Activated CD8-positive, alpha-beta T cell treated with anti-CD3 and anti-CD28 coated beads for 36 hours (primary cell): ENCODE data around the gene PITX2. TPM values are rescaled to one million over a fixed set of nuclear protein-coding genes. Genes with fewer than 3 reads are reported as not detected.
"Not testable (repeated sequence)": the region's sequence is repeated elsewhere in the genome, so short reads cannot be mapped to it uniquely, and the experiment has no call there.

Source experiments
- ATAC-seq: fragments of 200-7000 bp; cut with Tn5 transposase; one replicate; pipeline ENCODE4 v1.10.0; 2021; ENCODE audit warnings: mild to moderate bottlenecking, moderate library complexity
- CTCF ChIA-PET: fragments of 350-600 bp; sonication (Branson Sonifier 250); formaldehyde crosslinking; loops from one replicate; lab custom pipeline; 2021; ENCODE audit warnings: antibody characterized with exemption; lab: Charles Lee
- POLR2A ChIA-PET: fragments of 350-600 bp; sonication (Branson Sonifier 250); formaldehyde crosslinking; loops from one replicate; lab custom pipeline; 2021; ENCODE audit warnings: antibody characterized with exemption; lab: Charles Lee
- DNase-seq: peaks from one replicate; pipeline ENCODE4 v3.0.0-alpha.2; 2020
- H3K27ac Mint-ChIP-seq: one replicate; pipeline ENCODE4 v1.8.0; 2021; ENCODE audit warnings: mild to moderate bottlenecking, mixed read lengths
- H3K27me3 Mint-ChIP-seq: one replicate; pipeline ENCODE4 v1.8.0; 2021; ENCODE audit warnings: mixed read lengths
- H3K36me3 Mint-ChIP-seq: one replicate; pipeline ENCODE4 v1.8.0; 2021; ENCODE audit warnings: low read depth, mixed read lengths
- H3K4me1 Mint-ChIP-seq: one replicate; pipeline ENCODE4 v1.8.0; 2021; ENCODE audit warnings: low read depth, mixed read lengths
- H3K4me3 Mint-ChIP-seq: one replicate; pipeline ENCODE4 v1.8.0; 2021; ENCODE audit warnings: mild to moderate bottlenecking, moderate library complexity, mixed read lengths
- H3K9me3 Mint-ChIP-seq: one replicate; pipeline ENCODE4 v1.8.0; 2021; ENCODE audit warnings: mixed read lengths
- intact Hi-C: fragments of 100-400 bp; cut with micrococcal nuclease; formaldehyde crosslinking; loops from one replicate; pipeline ENCODE4 v1.10.0; 2022
- total RNA-seq, 2 experiments: library from RNA; stranded (reverse); gene quantifications; one replicate each; pipeline ENCODE4 v1.2.3, GENCODE V29; 2021
- TF ChIP-seq, protein P1 (sequence below): fragments of 200-600 bp; IDR thresholded peaks from one replicate; pipeline ENCODE4 v1.8.0; 2022; ENCODE audit warnings: antibody characterized with exemption, mild to moderate bottlenecking

Gene PITX2
- total RNA-seq, 2 experiments from 2014 or later: not detected

DNA sequence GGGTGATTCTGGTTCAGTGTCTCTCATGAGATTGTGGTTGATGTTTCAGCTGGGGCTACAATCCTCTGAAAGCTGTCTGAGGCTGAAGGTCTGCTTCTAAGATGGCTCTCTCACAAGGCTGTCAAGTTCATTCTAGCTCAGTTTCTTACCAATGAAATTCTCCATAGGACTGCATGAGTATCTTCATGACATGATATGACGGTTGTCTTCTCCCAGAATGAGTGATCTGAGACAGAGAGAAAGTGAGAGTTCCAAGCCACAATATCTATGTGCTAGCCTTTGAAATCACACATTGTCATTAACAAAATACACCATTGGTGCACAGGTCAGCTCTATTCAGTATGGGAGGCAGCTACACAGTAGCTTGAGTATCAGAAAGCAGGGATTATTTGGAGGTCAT lies 27.3 kb downstream of the PITX2 start:
- H3K27me3 Mint-ChIP-seq: peaks cover 9% of the 10 kb centered on the region
- CTCF ChIA-PET: interaction anchor here (1.4 kb wide), 1 partner anchor 78 kb away, joined by 3 read pairs; no protein-coding TSS in a partner anchor

DNA sequence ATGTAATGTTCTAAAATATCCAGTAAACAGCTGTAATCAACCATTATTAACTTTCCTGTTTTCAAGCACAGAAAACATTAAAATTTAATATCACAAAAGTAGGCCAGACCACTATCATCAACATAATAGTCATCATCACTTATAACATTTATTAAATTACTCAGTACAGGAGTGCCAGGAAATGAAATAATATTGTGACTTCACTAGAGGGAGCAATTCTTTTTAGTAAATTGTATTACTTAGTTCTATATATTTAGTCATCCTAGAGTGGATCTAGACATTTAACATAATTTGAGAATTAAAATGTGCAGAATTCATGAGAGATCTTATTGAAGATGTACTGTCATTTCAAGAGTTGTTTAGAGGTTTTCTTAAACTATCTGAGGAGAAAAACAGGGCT lies 33.6 kb downstream of the PITX2 start:
- Mint-ChIP-seq H3K4me1 (no peaks in the 10 kb centered on the region), H3K36me3 (no peaks in the 10 kb centered on the region), H3K4me3 (no peak overlapping the region), H3K9me3 (peaks cover 2% of the 10 kb centered on the region), H3K27ac (no peak overlapping the region), H3K27me3 (peaks cover 4% of the 10 kb centered on the region)
- TF ChIP-seq, protein P1, sequence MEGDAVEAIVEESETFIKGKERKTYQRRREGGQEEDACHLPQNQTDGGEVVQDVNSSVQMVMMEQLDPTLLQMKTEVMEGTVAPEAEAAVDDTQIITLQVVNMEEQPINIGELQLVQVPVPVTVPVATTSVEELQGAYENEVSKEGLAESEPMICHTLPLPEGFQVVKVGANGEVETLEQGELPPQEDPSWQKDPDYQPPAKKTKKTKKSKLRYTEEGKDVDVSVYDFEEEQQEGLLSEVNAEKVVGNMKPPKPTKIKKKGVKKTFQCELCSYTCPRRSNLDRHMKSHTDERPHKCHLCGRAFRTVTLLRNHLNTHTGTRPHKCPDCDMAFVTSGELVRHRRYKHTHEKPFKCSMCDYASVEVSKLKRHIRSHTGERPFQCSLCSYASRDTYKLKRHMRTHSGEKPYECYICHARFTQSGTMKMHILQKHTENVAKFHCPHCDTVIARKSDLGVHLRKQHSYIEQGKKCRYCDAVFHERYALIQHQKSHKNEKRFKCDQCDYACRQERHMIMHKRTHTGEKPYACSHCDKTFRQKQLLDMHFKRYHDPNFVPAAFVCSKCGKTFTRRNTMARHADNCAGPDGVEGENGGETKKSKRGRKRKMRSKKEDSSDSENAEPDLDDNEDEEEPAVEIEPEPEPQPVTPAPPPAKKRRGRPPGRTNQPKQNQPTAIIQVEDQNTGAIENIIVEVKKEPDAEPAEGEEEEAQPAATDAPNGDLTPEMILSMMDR: no peak
- intact Hi-C loops: no loop called here
- ATAC-seq (no peak), DNase-seq (no peak)
- ChIA-PET POLR2A (no interaction called here), CTCF (no interaction called here)

More for the DNA sequence above, 27.3 kb downstream of the PITX2 start:
- ATAC-seq (no peak), DNase-seq (no peak)
- TF ChIP-seq, protein P1: no peak
- intact Hi-C loops: no loop called here
- Mint-ChIP-seq H3K36me3 (no peaks in the 10 kb centered on the region), H3K9me3 (peaks cover 10% of the 10 kb centered on the region), H3K4me3 (no peak overlapping the region), H3K4me1 (no peaks in the 10 kb centered on the region), H3K27ac (no peak overlapping the region)
- POLR2A ChIA-PET: no interaction called here

DNA sequence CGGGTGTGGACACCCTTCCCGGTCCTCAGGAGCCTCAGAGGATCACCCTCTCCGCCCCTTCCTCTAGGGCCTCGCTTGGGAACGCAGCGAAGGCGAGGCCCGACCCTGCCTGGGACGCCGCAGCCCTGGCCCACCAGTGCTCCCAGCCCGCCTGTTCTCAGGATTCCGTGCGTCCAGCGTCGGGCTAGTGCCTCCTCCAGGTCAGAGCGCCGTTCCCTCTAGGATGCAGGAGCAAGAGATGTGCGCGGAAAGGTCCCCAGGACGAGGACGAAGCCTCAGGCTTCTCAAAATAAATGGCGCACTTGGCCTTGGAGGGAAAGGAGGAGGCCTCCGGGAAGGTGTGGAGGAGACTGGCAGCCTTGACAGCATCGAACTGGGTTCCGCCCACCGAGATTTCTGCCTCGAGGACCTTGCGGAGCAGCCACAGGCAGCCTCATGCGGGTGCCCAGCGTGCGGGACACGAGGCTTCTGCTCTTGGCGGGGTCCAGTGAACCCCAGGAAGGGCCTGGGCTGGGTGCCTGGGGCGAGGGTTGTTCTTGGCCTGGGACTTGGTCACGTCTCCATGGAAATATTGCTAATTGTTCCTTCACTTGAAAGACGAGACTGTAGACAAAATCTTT lies 35.1 kb downstream of the PITX2 start:
- Mint-ChIP-seq H3K36me3 (no peaks in the 10 kb centered on the region), H3K9me3 (peaks cover 2% of the 10 kb centered on the region), H3K4me1 (no peaks in the 10 kb centered on the region), H3K27ac (no peak overlapping the region), H3K4me3 (no peak overlapping the region), H3K27me3 (peaks cover 2% of the 10 kb centered on the region)
- ChIA-PET POLR2A (no interaction called here), CTCF (no interaction called here)
- TF ChIP-seq, protein P1: no peak
- ATAC-seq (no peak), DNase-seq (no peak)
- intact Hi-C loops: no loop called here

DNA sequence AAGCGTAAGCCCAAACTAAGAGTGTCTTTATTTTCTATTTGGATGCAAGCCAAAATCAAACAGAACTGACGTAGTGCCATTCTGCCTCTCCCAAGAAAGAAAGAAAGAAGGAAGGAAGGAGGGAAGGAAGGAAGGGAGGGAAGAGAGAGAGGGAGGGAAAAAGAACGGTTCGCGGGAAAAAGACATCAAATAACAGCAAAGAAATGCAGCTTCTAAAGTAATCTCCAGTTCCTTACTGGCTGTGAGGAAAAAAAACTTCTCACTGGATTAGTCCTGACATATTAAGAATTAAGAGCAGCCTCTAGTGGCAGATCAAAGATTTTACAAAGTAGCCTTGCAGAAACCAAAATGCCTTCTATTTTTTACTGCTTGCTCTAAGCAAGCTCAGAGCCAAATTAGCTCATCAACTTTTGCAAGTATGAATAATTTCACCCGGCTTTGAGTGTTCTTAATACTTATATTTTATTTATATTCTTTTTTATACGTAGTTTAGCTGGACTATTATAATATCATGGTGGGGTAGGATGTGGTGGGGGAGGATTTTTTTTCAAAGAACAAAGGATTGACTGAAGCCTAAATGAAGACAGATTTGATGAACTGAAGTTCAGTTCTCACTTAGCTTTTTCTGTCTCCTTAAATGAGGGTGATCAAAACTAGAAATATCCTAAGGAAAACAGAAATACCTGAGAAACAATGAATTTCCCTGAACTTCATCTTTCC lies 36.6 kb downstream of the PITX2 start:
- intact Hi-C loops: no loop called here
- Mint-ChIP-seq H3K4me3 (no peak overlapping the region), H3K9me3 (no peaks in the 10 kb centered on the region), H3K27ac (no peak overlapping the region), H3K36me3 (no peaks in the 10 kb centered on the region), H3K4me1 (no peaks in the 10 kb centered on the region), H3K27me3 (peaks cover 2% of the 10 kb centered on the region)
- ATAC-seq: no peak
- CTCF ChIA-PET: interaction anchor here (0.6 to 0.9 kb wide), 2 partner anchors 72 to 1235 kb away, joined by 3 read pairs; no protein-coding TSS in a partner anchor
- TF ChIP-seq, protein P1: no peak
- POLR2A ChIA-PET: no interaction called here
- DNase-seq: no peak

DNA sequence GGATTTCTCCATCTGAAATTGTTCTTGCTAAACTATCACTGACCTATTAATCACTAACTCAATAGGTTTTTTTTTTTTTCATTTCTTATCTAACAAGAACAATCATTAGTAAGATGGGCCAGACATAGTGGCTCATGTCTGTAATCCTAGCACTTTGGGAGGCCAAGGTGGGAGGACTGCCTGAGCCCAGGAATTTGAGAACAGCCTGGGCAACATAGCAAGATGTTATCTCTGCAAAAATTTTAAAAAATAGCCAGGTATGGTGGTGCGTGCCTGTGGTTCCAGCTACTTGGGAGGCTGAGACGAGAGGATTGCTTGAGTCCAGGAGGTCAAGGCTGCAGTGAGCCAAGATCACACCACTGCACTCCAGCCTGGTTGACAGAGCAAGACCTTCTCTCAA lies 46.2 kb downstream of the PITX2 start:
- POLR2A ChIA-PET, H3K4me1 Mint-ChIP-seq, CTCF ChIA-PET, intact Hi-C loops, ATAC-seq, H3K4me3 Mint-ChIP-seq, H3K9me3 Mint-ChIP-seq, H3K27me3 Mint-ChIP-seq, H3K27ac Mint-ChIP-seq, H3K36me3 Mint-ChIP-seq, DNase-seq: not testable (repeated sequence)

Other genes with a start within 250 kb of the PITX2 start
- gene ENPEP, start 146.9 kb downstream of the PITX2 start, total RNA-seq: under 1 TPM in 1 of 2 experiments, not detected in 1; 0.05 TPM